ENCODE data around the gene LGALSL.

LGALSL gene

GRCh38 chr2:64453770-64454385 lies at the start of gene LGALSL:
Gene LGALSL, plus strand, starts transcription at chr2:64454162. Its CDS starts 384 bp downstream, at chr2:64454546.
- DNase-seq = peak; percentile 59

- no peak for DNase-seq
Measured at GRCh38 chr2:64404743-64405142, 49.2 kb upstream of the LGALSL start.

- no peak for DNase-seq
Measured at GRCh38 chr2:64405581-64406406, 48.2 kb upstream of the LGALSL start.

GRCh38 chr2:64406407-64406774 lies 47.6 kb upstream of the LGALSL start:
- no peak for DNase-seq

- DNase-seq = no peak
Measured at GRCh38 chr2:64408031-64408430, 45.9 kb upstream of the LGALSL start.

DNA sequence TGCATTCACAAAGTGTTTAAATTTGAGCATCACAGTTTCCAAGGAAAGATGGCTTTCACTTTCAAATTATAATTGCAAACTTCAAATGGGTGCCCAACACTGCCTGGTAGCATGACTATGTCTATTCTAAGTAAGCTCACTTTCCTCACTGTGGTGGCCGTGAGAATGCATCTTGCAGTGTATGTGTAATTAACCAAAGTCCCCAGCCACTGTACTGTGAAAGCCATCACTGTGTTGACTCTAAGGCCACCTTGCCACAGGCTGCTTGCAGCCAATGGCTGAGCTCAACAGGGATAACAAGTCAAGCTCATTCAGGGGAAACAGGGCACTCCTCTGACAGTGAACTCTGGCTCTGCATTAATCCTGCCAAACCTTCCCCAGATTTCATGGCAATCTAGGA lies 43.3 kb upstream of the LGALSL start:
- no peak for DNase-seq

DNA sequence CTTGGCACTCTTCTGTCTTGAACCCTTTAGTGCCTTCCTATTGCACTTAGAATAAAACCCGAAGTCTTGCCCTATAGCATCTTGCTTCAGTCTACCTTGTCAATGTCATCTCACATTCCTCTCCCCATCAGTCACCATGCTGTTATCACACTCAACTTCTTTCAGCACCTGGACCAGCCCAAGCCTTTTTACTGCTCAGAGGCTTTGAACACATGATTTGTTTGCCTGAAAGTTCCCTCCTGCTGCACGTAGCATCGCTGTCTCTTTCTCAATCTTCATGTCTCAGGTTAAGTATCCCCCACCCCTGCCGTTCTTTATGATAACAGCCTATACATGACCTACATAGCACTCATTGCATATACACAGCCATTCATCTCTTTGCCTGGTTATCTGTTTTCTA lies 41.3 kb upstream of the LGALSL start:
- no peak for DNase-seq

- DNase-seq = no peak
Measured at GRCh38 chr2:64414736-64415435, 39.1 kb upstream of the LGALSL start.

DNA sequence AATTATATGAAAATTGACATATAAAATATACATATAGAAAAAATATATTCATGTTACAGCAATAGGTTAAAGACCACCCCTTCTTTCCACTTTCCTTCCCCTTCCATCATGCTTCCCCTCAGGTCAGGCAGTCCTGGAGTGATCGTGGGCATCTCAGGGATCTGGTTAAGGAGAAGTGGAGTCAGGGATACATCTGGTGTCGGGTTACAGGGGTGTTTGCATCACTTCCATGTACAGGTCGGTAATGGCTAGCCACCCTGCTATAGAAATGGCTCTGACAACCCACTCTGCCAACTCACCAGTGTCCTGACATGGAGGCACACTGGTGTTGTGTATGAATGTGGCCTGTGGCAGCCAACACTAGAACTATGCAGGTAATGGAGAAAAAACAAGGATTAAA lies 36.3 kb upstream of the LGALSL start:
- no peak for DNase-seq

- DNase-seq = no peak
Measured at GRCh38 chr2:64419596-64420165, 34.3 kb upstream of the LGALSL start.

GRCh38 chr2:64420677-64421076 lies 33.3 kb upstream of the LGALSL start:
- DNase-seq = no peak

DNA sequence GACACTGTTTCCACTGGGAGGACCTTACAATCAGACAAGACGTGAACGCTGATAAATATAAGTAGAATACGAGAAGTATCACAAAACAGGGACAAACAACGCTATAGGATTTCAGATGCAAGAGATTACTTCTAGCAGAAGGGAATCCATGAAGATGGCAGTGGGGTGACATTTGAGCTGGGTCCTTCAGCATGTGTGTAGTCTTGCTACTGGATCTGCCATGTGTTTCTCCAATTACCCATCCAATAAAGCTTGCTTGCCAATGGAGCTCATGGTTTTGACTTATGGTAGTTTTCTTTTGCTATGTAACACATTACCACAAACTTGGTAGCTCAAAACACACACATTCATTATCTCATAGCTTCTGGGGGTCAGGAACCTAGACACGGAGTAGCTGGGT lies 32.8 kb upstream of the LGALSL start:
- DNase-seq = no peak

- no peak for DNase-seq
Measured at GRCh38 chr2:64422466-64422865, 31.5 kb upstream of the LGALSL start.

DNA sequence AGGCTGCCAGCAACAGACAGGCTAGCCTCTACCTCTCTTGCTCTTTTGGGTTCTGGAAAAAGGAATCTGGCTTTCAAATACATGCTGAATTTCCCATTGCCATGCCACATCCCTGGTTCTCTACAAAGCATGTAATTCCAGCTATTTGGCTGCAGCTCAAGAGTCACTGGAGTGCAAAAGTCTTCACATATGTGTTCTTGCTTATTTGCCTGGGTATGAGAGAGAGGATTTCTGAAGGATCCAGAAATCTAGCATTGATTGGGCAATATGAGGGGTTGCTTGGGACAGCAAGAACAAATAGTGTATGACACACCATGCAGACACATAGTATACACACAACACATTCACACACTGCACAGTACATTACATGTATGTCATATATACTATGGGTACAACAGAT lies 30.7 kb upstream of the LGALSL start:
- DNase-seq = no peak

DNA sequence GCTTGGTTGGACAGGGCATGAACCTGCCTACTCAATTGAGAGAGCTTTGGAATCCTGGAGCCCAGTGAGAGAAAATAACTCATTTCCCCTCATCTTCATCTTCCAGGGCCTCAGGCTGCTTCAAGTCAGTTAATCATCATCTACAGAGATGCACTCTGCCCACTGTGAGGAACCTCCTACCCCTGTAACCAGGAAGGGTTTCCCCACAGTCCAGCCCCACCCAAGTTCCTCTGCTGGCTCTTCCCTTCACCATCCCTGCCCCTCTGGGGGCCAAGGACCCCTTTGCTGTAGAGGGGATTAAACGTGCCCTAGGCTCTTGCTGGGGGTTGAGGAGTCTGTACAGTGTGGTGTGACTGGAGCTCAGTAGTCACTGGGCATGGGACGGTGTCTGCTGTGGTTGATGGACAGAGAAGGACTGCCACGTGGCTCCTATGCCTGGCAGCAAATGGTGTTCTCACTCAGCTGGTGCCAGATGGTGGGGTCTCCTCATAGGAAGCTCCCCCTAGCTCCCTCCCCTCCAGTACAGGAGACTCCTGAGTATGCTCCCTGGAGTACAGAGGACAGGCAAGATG lies 29.5 kb upstream of the LGALSL start:
- DNase-seq = no peak

DNA sequence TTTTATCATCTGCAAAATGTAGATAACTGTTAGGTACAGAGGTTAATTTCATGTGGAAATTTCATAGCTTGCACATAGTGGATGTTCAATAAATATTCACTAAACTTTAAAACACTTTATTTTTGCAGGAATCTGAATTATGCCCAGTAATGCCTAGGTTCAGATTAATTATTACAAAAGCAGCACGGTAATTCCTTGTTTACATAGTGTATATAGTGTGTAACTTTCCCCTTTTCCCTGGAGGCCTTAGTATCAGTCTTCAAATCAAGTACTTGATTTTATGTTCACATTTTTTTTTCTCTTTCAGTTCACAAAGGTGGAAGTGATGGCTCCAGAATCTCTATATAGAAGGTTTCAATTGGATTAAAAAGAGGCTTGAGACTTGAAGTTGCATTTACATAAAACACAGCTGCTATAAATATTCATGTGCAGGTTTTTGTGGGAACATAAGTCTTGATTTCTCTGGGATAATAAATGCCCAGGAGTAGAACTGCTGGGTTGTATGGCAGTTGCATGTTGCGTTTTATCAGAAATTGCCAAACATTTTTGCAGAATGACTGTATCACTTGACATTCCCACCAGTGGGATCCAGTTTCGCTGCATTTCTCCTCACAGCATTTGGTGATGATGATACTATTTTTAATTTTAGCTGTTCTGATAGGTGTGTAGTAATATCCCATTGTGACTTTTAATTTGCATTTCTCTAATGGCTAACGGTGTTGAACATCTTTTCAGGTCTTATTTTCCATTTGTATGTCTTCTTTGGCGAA lies 27.6 kb upstream of the LGALSL start:
- no peak for DNase-seq

DNA sequence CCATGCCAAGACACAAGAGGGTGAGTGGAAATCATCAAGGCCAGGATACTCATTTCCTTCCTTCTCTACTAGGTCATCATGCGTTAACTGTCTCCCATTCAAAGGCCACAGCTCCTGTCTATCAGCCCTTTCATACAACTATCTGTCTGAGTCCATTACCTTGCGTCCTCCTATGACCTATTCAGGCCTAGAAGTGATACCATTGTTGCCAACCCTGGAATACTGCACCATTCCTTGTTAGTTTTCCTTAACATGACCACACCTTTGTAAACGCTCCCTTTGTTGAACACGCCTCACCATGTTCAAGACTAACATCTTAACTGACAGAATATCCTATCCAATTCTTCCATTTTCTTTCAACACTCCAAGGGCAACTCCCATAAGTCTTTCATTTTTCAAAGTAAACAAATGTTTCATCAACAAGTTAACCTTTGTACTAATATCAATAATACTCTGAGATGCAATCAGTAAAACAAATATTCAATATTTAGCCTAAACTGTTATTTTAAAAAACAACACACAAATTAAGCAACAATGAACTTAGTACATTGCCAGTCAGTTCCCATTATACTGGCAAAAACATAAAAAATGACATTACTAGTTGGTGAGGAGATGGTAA lies 19.8 kb upstream of the LGALSL start:
- DNase-seq = no peak

- DNase-seq = no peak
Measured at GRCh38 chr2:64437883-64438282, 16.1 kb upstream of the LGALSL start.

DNA sequence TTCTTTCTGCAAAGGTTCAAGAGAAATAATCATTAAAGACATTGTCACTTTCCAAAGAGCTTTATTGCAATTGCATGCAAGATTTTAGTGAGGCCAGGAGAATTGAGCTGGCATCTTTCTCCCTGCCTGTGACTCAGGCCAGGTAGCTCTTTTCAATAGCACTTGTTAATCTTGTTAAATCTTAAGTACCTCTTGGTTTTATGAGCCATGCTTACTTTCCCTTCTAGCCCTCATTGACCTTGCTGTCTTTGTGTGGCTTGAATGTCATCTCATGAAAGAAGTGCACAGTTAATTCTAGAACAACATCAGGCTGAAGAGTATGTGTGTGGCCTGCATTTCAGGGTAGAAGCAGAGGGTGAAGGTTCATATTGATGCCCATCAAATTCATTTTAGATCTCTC lies 14.8 kb upstream of the LGALSL start:
- no peak for DNase-seq

DNA sequence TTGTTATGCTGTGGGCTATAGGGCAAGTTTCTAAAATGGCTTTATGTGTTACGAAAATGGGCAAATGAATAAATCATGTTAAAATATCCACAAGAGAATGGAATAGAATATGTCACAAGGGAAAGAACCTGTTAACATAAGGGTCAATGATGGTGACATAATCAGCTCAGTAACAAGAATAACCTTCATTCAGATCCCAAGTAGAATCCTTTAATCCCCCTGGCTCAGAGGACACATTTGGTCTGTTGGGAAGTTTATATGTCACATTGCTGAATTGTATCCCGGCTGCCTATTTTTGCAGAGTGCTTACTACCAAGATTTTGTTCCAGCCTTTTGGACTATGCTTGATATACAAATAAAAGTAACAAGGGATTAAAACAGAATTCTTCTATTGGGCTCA lies 13.1 kb upstream of the LGALSL start:
- no peak for DNase-seq

DNA sequence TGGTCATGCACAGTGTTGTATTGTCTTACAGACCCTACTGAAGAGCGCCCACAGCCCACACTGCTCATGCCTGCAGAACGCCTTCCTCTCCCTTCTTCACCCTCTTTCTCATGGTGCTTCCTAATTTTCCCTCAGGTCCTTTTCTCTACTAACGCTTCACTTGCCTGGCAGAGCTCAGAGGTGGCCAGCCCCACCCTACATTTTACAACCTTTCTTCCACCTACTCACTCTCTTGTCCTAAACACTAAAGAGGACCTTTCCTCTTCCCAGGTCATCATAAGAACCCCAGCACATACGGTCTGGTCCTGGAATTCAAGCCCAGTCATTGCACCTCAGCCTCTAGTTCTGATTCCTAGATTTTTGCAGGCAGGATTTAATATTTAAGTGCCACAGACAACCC lies 11.7 kb upstream of the LGALSL start:
- DNase-seq = no peak

GRCh38 chr2:64442801-64443429 lies 11.0 kb upstream of the LGALSL start:
- no peak for DNase-seq
